ENCODE measurements around the gene SIRPB2.
A peak's percentile ranks its signal among the peaks of the same experiment; 100 is the strongest.

The SIRPB2 gene

GRCh38 chr20:1491860-1492642 lies 831 bp upstream of the SIRPB2 start:
- TF ChIP-seq, protein P1, sequence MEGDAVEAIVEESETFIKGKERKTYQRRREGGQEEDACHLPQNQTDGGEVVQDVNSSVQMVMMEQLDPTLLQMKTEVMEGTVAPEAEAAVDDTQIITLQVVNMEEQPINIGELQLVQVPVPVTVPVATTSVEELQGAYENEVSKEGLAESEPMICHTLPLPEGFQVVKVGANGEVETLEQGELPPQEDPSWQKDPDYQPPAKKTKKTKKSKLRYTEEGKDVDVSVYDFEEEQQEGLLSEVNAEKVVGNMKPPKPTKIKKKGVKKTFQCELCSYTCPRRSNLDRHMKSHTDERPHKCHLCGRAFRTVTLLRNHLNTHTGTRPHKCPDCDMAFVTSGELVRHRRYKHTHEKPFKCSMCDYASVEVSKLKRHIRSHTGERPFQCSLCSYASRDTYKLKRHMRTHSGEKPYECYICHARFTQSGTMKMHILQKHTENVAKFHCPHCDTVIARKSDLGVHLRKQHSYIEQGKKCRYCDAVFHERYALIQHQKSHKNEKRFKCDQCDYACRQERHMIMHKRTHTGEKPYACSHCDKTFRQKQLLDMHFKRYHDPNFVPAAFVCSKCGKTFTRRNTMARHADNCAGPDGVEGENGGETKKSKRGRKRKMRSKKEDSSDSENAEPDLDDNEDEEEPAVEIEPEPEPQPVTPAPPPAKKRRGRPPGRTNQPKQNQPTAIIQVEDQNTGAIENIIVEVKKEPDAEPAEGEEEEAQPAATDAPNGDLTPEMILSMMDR (IDR thresholded peaks at IDR 0.05): no peak
- DNase-seq (ENCODE audit: low spot score): peak; percentile 29
- no peak overlapping the region for H3K4me3 ChIP-seq
- H3K27ac ChIP-seq: peak overlapping the region in 1 of 2 donors; percentile 83

GRCh38 chr20:1490643-1491195 lies 501 bp downstream of the SIRPB2 start:
- TF ChIP-seq, protein P1 (IDR thresholded peaks at IDR 0.05): no peak
- peak overlapping the region; percentile 55 for H3K4me3 ChIP-seq
- H3K27ac ChIP-seq: peak overlapping the region in 1 of 2 donors; percentile 83
- peak; percentile 16 for DNase-seq (ENCODE audit: low spot score)

GRCh38 chr20:1489764-1490436 lies 1.3 kb downstream of the SIRPB2 start:
- Histone ChIP-seq H3K4me3 (peak overlapping the region; percentile 55), H3K27ac (peak overlapping the region in 1 of 2 donors; percentile 83)
- TF ChIP-seq, protein P1 (IDR thresholded peaks at IDR 0.05): no peak
- peak; percentile 62 for DNase-seq (ENCODE audit: low spot score)

GRCh38 chr20:1489325-1489724 lies 1.9 kb downstream of the SIRPB2 start:
- Histone ChIP-seq H3K27ac (peak overlapping the region in 1 of 2 donors; percentile 64), H3K4me3 (peak overlapping the region; percentile 42)
- TF ChIP-seq, protein P1 (IDR thresholded peaks at IDR 0.05): no peak
- DNase-seq (ENCODE audit: low spot score): peak; percentile 45

GRCh38 chr20:1486566-1486965 lies 4.7 kb downstream of the SIRPB2 start:
- H3K4me3 ChIP-seq: no peak overlapping the region
- no peak for DNase-seq (ENCODE audit: low spot score)
- no peak overlapping the region for H3K27ac ChIP-seq
- TF ChIP-seq, protein P1 (IDR thresholded peaks at IDR 0.05): no peak

GRCh38 chr20:1484438-1485116 lies 6.6 kb downstream of the SIRPB2 start:
- H3K4me3 ChIP-seq: no peak overlapping the region
- H3K27ac ChIP-seq: no peak overlapping the region
- DNase-seq (ENCODE audit: low spot score): no peak
- TF ChIP-seq, protein P1 (IDR thresholded peaks at IDR 0.05): no peak
